K562 (cell line): ENCODE results near the gene URM1. TPM values are rescaled to one million over a fixed set of nuclear protein-coding genes. Genes with fewer than 3 reads are reported as not detected.

ENCODE experiments used
- AFF1 ChIP-seq, 2 experiments: fragments of 450-650 bp; IDR thresholded peaks; 2 replicates each; pipeline ENCODE4 v1.6.1; 2018; ENCODE audit warnings: mild to moderate bottlenecking in 2 of 2, low read depth in 1 of 2; ENCODE audit not compliant: partially characterized antibody in 2 of 2
- CEBPB ChIP-seq: fragments of 450-650 bp; IDR thresholded peaks from 2 replicates; pipeline ENCODE4 v1.6.1; 2016; ENCODE audit warnings: missing genetic modification characterization, missing compliant biosample characterization
- CHD2 ChIP-seq: IDR thresholded peaks from 2 replicates; pipeline ENCODE4 v1.6.1; 2011; ENCODE audit warnings: low read depth, low read length
- CREM ChIP-seq: IDR thresholded peaks from 2 replicates; pipeline ENCODE4 v1.6.1; 2014; ENCODE audit warnings: antibody characterized with exemption, low read depth
- DMBX1 ChIP-seq: fragments of 250-450 bp; sonication (Bioruptor Pico); IDR thresholded peaks from 2 replicates; pipeline ENCODE4 v1.8.0; 2022; ENCODE audit warnings: inconsistent platforms, mild to moderate bottlenecking, moderate library complexity, borderline replicate concordance
- IRF1 ChIP-seq: sonication (generic); formaldehyde crosslinking; IDR thresholded peaks from 2 replicates; pipeline ENCODE4 v1.8.0; 2022; ENCODE audit warnings: missing genetic modification reagents, mild to moderate bottlenecking, borderline replicate concordance
- LEF1 ChIP-seq: fragments of 450-650 bp; IDR thresholded peaks from 2 replicates; pipeline ENCODE4 v1.6.1; 2016; ENCODE audit warnings: mild to moderate bottlenecking
- MCM7 ChIP-seq, 2 experiments: fragments of 450-650 bp; IDR thresholded peaks; 2 replicates each; pipeline ENCODE4 v1.6.1; 2016 to 2018
- OTX1 ChIP-seq: fragments of 450-650 bp; formaldehyde crosslinking; IDR thresholded peaks from 2 replicates; pipeline ENCODE4 v1.4.0; 2022; ENCODE audit warnings: mild to moderate bottlenecking
- SMARCE1 ChIP-seq: fragments of 450-650 bp; IDR thresholded peaks from 2 replicates; pipeline ENCODE4 v1.7.1; 2016; ENCODE audit warnings: mild to moderate bottlenecking
- TCF7L2 ChIP-seq: fragments of 150-350 bp; IDR thresholded peaks from 2 replicates; pipeline ENCODE4 v1.6.1; 2016; ENCODE audit warnings: low read depth, mild to moderate bottlenecking, low read length, moderate library complexity
- ZEB2 ChIP-seq: fragments of 450-650 bp; IDR thresholded peaks from 2 replicates; pipeline ENCODE4 v1.6.1; 2016
- ZNF146 ChIP-seq: IDR thresholded peaks from one replicate; pipeline ENCODE4 v1.6.1; 2018; ENCODE audit warnings: missing compliant biosample characterization; ENCODE audit not compliant: unreplicated experiment
- polyA plus RNA-seq, 8 experiments: library from polyadenylated mRNA; depleted of rRNA in 4 of 8; stranded (reverse) in 5 of 8; unstranded in 3 of 8; fragments of >200 nt; fragmentation: Nextera tagmentation in 2 of 8; fragmentation: Illumina TruSeq in 1 of 8; extraction: Ambion mirVana in 2 of 8; extraction: Trizol in 1 of 8; gene quantifications; 2 replicates each; pipeline versions ENCODE4 v1.2.1 to v1.2.3, GENCODE V29; 2011 to 2014; ENCODE audit warnings: inconsistent platforms in 1 of 8, missing spikeins in 1 of 8
- total RNA-seq, 7 experiments: library from RNA; depleted of rRNA in 6 of 7; stranded (reverse); fragments of >200 nt in 6 of 7; fragmentation: Illumina TruSeq in 2 of 7; extraction: Trizol in 2 of 7; gene quantifications; 2 replicates each; pipeline versions ENCODE4 v1.2.1 to v1.2.3, GENCODE V29; 2011 to 2021; ENCODE audit warnings: low replicate concordance in 1 of 7
- TF ChIP-seq, protein P1 (sequence below): sonication (generic); formaldehyde crosslinking; IDR thresholded peaks from 2 replicates; pipeline ENCODE4 v1.8.0; 2022; ENCODE audit warnings: mild to moderate bottlenecking, missing genetic modification reagents
- TF ChIP-seq, protein P2 (sequence below): fragments of 200-800 bp; sonication (Bioruptor generic); IDR thresholded peaks from 2 replicates; pipeline ENCODE4 v1.6.1; 2016; ENCODE audit warnings: missing genetic modification characterization, missing compliant biosample characterization

Gene URM1
- total and polyA plus RNA-seq, 9 of the 15 experiments (the other 6 are each of a cell fraction or from before 2014, with no cell fraction given), result 10.1 to 88.9 (median 53.3) TPM

DNA sequence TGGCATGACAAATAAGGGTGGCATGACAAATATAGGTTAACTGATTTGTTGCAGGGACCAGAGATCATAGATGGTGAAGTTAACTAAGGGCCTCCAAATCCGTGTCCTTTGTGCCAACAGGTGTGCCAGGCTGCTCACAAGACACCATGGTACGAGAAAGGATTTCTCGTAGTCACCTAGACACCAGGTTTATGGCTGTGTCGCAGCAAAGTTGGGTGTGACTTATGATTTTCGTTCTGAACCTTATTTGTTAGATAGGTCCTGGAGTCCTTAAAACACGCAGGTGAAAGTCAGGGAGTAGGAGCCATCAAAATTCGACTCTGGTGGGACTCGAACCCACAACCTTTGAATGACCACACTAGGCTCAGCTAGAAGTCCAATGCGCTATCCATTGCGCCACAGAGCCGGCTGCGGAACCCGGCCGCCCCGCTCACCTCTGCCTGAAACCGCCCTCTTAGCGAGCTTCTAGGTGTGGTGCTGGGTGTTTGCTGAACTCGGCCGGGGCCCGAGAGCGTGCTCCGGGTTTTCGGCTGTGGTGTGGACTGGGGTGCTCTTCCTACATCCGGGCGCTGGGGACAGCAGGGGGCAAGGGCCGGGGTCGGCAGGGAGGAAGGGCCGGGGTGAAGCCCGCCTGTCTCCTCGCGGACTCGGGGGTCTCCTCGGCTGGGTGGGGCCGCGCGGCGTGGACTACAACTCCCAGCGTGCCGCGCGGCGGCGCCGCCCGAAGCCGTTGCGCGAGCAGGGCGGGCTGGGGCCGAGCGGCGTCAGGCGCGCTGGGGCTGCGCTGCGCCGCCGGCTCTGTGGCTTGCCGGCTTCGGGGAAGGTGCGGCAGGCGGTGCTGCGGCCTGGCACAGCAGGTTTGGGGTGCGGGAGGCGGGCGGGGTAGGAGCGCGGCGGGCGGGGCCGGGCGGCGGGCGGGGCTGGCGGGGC lies 31.1 kb upstream of the URM1 start, which contains the start of gene SLC27A4 (continued):
- TF ChIP-seq CEBPB (peak; percentile 94), ZEB2 (peak; percentile 88), CREM (no peak), ZNF146 (CRISPR knock-in tag) (no peak), TCF7L2 (0 out of 2 replicates have a peak, but pooled peaks have one; percentile 20), OTX1 (CRISPR knock-in tag) (no peak), DMBX1 (CRISPR knock-in tag) (peak; percentile 64; the same call in 1 of the 2 replicates), IRF1 (CRISPR knock-in tag) (no peak), LEF1 (no peak), SMARCE1 (peak; percentile 35; the same call in 1 of the 2 replicates), MCM7 (IDR thresholded peaks at IDR 0.05) (no peak), CHD2 (peak; percentile 44), AFF1 (IDR thresholded peaks at IDR 0.05; ENCODE audit: low read depth in 1 of 2, partially characterized antibody in 2 of 2) (peak in 1 of 2 experiments; percentile 88)
- TF ChIP-seq, protein P1, sequence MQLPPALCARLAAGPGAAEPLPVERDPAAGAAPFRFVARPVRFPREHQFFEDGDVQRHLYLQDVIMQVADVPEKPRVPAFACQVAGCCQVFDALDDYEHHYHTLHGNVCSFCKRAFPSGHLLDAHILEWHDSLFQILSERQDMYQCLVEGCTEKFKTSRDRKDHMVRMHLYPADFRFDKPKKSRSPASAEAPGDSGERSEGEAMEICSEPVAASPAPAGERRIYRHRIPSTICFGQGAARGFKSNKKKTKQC, result no peak
- TF ChIP-seq, protein P2, sequence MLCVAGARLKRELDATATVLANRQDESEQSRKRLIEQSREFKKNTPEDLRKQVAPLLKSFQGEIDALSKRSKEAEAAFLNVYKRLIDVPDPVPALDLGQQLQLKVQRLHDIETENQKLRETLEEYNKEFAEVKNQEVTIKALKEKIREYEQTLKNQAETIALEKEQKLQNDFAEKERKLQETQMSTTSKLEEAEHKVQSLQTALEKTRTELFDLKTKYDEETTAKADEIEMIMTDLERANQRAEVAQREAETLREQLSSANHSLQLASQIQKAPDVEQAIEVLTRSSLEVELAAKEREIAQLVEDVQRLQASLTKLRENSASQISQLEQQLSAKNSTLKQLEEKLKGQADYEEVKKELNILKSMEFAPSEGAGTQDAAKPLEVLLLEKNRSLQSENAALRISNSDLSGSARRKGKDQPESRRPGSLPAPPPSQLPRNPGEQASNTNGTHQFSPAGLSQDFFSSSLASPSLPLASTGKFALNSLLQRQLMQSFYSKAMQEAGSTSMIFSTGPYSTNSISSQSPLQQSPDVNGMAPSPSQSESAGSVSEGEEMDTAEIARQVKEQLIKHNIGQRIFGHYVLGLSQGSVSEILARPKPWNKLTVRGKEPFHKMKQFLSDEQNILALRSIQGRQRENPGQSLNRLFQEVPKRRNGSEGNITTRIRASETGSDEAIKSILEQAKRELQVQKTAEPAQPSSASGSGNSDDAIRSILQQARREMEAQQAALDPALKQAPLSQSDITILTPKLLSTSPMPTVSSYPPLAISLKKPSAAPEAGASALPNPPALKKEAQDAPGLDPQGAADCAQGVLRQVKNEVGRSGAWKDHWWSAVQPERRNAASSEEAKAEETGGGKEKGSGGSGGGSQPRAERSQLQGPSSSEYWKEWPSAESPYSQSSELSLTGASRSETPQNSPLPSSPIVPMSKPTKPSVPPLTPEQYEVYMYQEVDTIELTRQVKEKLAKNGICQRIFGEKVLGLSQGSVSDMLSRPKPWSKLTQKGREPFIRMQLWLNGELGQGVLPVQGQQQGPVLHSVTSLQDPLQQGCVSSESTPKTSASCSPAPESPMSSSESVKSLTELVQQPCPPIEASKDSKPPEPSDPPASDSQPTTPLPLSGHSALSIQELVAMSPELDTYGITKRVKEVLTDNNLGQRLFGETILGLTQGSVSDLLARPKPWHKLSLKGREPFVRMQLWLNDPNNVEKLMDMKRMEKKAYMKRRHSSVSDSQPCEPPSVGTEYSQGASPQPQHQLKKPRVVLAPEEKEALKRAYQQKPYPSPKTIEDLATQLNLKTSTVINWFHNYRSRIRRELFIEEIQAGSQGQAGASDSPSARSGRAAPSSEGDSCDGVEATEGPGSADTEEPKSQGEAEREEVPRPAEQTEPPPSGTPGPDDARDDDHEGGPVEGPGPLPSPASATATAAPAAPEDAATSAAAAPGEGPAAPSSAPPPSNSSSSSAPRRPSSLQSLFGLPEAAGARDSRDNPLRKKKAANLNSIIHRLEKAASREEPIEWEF (CRISPR knock-in tag), result no peak
